Activated naive CD4-positive, alpha-beta T cell treated with anti-CD3 and anti-CD28 coated beads, Interleukin-2, amount 50 U/mL, for 24 hours (primary cell): Measurements from ENCODE around the gene SIM2.

Experiments
- H3K27ac Mint-ChIP-seq: one replicate; pipeline ENCODE4 v1.8.0; 2021; ENCODE audit warnings: mild to moderate bottlenecking, mixed read lengths
- H3K27me3 Mint-ChIP-seq: one replicate; pipeline ENCODE4 v1.8.0; 2021; ENCODE audit warnings: mixed read lengths
- H3K36me3 Mint-ChIP-seq: one replicate; pipeline ENCODE4 v1.8.0; 2021; ENCODE audit warnings: mixed read lengths
- H3K4me1 Mint-ChIP-seq: one replicate; pipeline ENCODE4 v1.8.0; 2021; ENCODE audit warnings: mixed read lengths
- H3K4me3 Mint-ChIP-seq: one replicate; pipeline ENCODE4 v1.8.0; 2021; ENCODE audit warnings: mild to moderate bottlenecking, mixed read lengths
- H3K9me3 Mint-ChIP-seq: one replicate; pipeline ENCODE4 v1.8.0; 2021; ENCODE audit warnings: mixed read lengths

SIM2 gene

DNA sequence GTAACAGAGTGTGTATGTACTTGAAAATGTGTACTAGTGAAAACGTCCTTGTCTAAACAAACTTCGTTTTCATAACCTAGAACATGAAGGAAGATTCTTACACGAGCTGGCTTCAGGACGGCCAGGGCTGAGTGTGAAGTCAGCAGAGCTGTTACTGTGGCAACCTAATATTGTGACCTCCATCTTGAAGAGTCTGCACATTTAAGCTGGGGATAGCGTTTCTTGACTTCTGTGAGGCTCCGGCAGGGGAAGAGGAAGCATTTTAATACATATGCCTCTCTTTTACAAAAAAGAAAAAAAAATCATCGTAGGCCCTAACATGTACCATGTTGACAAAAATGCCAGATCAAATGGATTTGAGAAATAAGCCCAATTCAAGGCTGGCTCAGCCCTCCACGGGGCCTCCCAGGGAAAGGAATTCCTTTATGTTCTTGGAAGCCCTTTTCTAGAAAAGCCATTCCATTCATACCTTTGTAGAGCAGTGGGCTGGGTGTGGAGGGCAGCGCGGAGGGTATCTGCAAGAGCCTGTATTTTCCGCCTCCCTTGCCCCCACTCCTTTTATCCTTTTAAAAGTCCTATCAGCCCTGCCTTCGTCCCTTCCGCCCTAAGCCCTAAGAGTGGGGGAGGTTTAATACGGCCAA lies 51.1 kb downstream of the SIM2 start:
- Mint-ChIP-seq H3K4me1 (peaks cover 15% of the 10 kb centered on the region), H3K36me3 (peaks cover 17% of the 10 kb centered on the region), H3K9me3 (no peaks in the 10 kb centered on the region), H3K4me3 (no peak overlapping the region), H3K27ac (no peak overlapping the region), H3K27me3 (peaks cover 26% of the 10 kb centered on the region)

DNA sequence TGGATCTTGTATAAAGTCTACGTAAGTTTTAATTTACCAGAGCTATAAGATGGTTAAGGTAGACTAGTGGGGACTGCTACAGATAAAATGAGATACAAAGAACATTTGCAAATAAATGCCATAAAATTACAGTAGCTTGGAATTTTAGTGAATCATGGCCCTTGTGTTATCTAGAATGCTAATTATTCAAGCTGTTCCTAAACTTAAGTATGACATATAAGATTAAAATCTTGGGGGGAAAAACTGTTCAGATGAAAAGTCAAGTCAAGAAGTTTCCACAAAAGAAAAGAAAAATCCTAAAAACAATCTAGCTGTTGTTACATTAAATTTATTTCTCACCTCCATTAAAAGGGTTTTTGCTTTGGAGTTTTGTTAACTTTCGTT lies 51.7 kb downstream of the SIM2 start:
- Mint-ChIP-seq H3K9me3 (no peaks in the 10 kb centered on the region), H3K27me3 (peaks cover 25% of the 10 kb centered on the region), H3K4me1 (peaks cover 15% of the 10 kb centered on the region), H3K36me3 (peaks cover 17% of the 10 kb centered on the region), H3K27ac (no peak overlapping the region), H3K4me3 (no peak overlapping the region)

DNA sequence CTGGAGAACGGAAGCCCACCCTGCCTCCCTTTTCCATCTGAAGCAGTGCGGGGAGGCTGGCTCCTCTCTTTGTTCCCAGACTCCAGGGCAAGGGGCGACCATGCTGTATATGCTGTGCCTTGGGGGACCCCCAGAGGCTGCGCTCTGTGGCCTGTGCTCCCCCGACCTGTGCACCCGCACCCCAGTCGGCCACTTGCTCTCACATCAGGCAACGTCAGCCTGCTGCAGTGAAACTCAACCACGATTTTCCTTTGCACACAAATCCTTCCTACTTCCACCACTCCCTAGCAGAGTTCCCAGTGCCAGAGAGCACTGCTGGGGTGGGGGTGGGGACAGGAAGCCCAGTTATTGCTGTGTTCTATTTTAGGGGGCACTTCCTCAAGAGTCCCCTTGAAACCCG lies 52.5 kb downstream of the SIM2 start:
- H3K4me1 Mint-ChIP-seq, result peaks cover 15% of the 10 kb centered on the region
- H3K9me3 Mint-ChIP-seq, result no peaks in the 10 kb centered on the region
- peaks cover 21% of the 10 kb centered on the region for H3K27me3 Mint-ChIP-seq
- peaks cover 19% of the 10 kb centered on the region for H3K36me3 Mint-ChIP-seq
- no peak overlapping the region for H3K4me3 Mint-ChIP-seq
- no peak overlapping the region for H3K27ac Mint-ChIP-seq

DNA sequence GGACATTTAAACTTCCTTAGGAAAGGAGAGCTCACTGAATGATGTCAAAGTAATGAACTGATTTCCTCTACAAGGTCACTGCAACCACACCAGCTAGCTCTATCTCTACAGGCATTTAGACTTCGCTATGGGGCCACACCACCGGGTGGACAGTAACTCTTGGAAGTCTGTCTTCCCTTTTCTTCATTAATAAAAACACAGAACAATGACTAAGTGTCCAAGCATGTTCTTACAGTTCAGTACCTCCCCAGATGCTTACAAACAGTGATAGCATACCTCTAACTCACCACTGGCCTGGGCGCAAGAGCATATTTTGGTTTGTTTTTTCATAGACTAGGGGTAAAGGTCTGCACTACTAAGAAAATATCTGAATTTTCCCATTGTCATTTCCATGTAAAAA lies 54.6 kb downstream of the SIM2 start:
- Mint-ChIP-seq H3K4me3 (no peak overlapping the region), H3K9me3 (no peaks in the 10 kb centered on the region), H3K36me3 (peaks cover 22% of the 10 kb centered on the region), H3K4me1 (peaks cover 3% of the 10 kb centered on the region), H3K27ac (no peak overlapping the region), H3K27me3 (peaks cover 10% of the 10 kb centered on the region)

DNA sequence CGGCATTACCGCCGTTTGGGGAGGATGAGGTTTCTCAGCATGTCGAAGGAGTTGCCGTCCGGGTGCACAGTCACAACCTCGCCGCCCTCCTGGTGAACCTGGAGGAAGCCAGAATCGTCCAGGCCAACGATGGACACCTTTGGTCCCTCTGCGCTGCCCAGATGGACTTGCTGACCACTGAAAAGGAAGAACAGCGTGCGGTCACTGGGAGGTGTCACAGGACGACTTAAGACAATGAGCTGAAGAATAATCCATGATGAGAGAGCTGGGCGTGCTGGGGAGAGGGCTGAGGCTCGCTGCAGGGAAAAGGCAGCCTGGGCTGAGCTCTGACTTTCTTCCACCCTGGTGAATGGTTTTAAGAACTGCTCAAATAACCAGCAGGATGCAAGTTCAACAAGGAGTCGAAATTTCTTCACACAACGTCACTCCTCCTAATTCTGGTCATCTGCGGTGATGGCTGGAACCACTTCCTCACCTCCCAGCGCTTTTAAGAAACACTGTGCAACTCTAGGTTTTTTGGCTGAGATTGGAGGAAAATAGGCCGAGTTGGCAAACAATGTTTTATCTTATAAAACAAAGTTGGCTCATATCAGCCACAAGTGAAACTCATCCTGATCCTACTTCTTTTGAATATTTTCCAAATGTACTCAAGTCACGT lies 55.5 kb downstream of the SIM2 start:
- Mint-ChIP-seq H3K36me3 (peaks cover 23% of the 10 kb centered on the region), H3K9me3 (no peaks in the 10 kb centered on the region), H3K27me3 (peaks cover 4% of the 10 kb centered on the region), H3K4me1 (no peaks in the 10 kb centered on the region), H3K27ac (no peak overlapping the region), H3K4me3 (no peak overlapping the region)

DNA sequence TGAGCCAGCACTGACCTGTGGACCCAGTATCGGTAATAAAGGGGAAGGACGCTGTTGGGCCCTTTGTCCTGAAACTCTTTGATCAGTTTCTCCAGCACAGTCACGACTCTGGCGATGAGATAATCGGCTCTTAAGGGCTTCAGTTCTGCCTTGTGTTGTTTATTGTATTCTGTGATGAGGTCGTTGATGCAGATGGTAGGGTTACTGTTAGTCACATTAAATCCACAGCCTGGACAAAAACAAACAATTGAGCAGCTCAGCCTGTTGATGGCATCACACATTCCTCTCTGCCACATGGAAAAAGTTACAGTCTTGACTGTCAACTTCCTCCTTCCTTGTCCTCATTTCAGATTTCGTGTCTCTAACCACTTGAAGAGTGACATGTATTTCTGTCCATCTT lies 57.6 kb downstream of the SIM2 start:
- Mint-ChIP-seq H3K27me3 (no peaks in the 10 kb centered on the region), H3K9me3 (no peaks in the 10 kb centered on the region), H3K36me3 (peaks cover 15% of the 10 kb centered on the region), H3K27ac (no peak overlapping the region), H3K4me1 (no peaks in the 10 kb centered on the region), H3K4me3 (no peak overlapping the region)

DNA sequence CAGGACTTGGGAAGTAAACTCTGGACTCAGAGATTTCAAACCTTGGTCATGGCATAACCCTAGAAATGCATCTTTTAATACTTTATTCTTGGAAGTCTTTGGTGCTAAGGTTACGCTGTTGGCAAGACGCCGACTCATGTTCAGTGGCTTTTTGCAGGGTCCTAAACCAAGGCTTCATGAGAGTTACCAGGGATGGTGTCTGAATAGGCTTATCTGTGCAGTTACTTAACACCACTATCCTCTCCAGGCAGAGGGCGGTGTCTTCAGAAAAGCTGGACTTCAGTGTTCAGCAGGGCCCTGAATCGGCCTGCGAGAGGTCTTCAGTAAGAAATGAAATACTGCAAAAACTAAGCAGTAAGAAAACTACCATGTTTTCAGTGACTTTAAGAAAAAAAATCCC lies 58.3 kb downstream of the SIM2 start:
- Mint-ChIP-seq H3K27ac (no peak overlapping the region), H3K4me3 (no peak overlapping the region), H3K9me3 (no peaks in the 10 kb centered on the region), H3K27me3 (no peaks in the 10 kb centered on the region), H3K4me1 (no peaks in the 10 kb centered on the region), H3K36me3 (peaks cover 19% of the 10 kb centered on the region)

DNA sequence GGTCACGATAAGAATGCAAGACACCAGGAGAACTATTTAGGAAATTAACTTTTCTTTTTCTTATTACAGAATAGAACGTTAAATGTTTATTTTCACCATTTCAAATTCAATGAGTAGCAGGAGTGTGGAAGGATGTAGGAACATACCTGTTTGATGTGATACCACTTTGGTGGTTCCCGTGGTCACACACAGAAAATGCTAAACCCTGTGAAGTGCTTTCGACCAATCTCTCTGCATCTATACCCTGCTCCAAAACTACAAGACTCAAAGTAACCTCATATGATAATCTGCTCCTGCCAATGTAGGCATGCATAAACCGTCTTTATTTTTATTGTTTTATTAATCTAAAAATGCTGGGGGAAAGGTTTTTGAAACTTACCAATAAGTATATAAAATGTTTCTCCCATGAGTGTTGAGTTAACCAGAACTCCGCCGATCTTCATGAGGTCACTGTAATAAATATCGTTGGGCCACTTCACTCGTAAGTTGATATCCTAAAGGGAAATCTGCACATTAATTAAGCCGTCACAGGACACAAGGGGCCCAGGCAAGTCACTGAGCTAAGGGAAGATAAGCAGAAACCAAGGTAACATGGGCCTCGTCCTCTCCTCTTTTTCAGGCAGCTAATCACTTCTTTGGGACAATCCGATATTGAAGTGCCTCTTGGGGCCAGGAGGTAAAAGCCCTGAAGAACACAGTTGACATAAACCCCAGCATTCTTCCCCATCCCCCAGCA lies 60.6 kb downstream of the SIM2 start:
- Mint-ChIP-seq H3K9me3 (no peaks in the 10 kb centered on the region), H3K36me3 (peaks cover 20% of the 10 kb centered on the region), H3K27me3 (no peaks in the 10 kb centered on the region)

DNA sequence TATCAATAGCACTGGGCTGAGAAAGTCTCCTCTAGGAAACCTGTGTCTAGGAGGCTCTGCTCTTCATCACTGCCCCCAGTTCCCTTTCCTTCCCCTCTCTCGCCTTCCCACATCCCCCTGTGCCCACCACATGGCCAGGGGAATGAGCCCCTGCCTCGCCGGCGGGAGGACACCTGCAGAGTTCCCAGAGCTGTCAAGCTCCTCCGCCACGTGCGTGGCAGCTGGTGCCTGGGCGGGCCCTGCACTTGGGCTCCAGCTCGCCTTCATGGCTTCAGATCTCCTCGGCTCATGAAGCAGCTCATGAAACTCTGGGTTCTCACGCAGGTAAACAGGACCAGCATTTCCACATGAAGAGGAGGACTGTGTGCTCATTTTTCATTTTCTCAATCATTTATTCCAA lies 62.8 kb downstream of the SIM2 start:
- no peaks in the 10 kb centered on the region for H3K4me1 Mint-ChIP-seq
- no peaks in the 10 kb centered on the region for H3K9me3 Mint-ChIP-seq
- H3K27me3 Mint-ChIP-seq, result no peaks in the 10 kb centered on the region
- peaks cover 15% of the 10 kb centered on the region for H3K36me3 Mint-ChIP-seq
- H3K4me3 Mint-ChIP-seq, result no peak overlapping the region
- no peak overlapping the region for H3K27ac Mint-ChIP-seq

More for the DNA sequence above, 60.6 kb downstream of the SIM2 start:
- H3K4me3 Mint-ChIP-seq, result no peak overlapping the region
- no peak overlapping the region for H3K27ac Mint-ChIP-seq
- no peaks in the 10 kb centered on the region for H3K4me1 Mint-ChIP-seq

DNA sequence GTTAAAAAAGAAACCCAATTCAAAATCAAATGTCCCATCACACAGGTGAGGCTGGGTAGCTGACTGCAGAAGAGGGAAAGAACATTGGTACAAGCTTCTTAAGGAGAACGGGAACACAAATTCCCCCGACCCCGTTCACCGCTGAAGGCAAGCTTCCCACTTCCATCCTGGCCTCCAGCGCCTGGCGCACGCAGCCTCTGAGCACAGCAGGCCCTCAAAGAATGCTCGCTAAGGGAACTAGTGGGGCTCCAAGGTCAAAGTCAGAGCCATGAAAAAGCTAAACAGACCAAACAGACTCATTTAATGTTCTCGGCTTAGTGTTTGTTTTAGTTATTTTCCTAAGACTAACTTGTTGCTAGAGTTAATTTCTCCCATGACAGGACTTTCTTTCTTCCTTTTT lies 63.7 kb downstream of the SIM2 start:
- Mint-ChIP-seq H3K36me3 (peaks cover 14% of the 10 kb centered on the region), H3K4me3 (no peak overlapping the region), H3K27me3 (no peaks in the 10 kb centered on the region), H3K4me1 (no peaks in the 10 kb centered on the region), H3K9me3 (no peaks in the 10 kb centered on the region), H3K27ac (no peak overlapping the region)

DNA sequence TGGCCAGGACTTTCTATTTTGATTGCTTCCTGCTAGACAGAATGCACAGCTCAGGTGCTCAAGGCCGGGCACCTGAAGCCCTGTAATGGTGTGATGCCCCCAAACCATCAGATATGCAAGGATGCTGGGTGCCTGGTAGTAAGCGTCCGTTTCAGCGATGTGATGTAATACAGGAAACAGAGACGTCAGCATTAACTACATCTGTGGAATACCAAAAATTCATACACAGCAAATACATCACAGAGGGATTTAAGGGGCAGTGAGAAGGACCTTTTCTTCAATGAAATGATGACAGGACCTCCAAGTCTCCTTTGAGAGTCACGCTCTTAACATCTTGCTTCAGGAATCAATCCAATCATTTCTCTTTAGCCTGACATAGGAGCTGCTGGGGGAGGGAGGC lies 64.4 kb downstream of the SIM2 start:
- H3K27me3 Mint-ChIP-seq, result no peaks in the 10 kb centered on the region
- no peaks in the 10 kb centered on the region for H3K9me3 Mint-ChIP-seq
- peaks cover 18% of the 10 kb centered on the region for H3K36me3 Mint-ChIP-seq
- no peaks in the 10 kb centered on the region for H3K4me1 Mint-ChIP-seq
- no peak overlapping the region for H3K27ac Mint-ChIP-seq
- H3K4me3 Mint-ChIP-seq, result no peak overlapping the region

DNA sequence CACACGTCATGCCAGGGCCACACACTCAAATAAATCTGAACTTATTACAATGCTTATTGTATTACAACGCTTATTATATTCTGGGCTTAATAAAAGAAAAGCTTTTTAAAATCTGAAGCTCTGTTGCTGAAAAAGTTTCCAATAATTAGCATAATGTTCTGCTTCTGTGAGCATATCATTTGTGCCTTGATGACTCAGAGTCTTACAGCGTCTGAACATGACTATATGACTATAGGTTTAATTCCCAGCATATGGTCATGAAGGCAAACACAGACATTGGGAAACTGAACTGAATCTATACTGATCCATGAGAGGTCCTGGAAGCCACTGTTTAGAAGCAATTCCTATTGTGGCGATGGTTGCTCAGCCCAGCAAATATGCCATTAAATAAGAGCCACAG lies 66.3 kb downstream of the SIM2 start:
- Mint-ChIP-seq H3K27ac (no peak overlapping the region), H3K4me1 (no peaks in the 10 kb centered on the region), H3K4me3 (no peak overlapping the region), H3K27me3 (no peaks in the 10 kb centered on the region), H3K36me3 (peaks cover 20% of the 10 kb centered on the region), H3K9me3 (no peaks in the 10 kb centered on the region)

DNA sequence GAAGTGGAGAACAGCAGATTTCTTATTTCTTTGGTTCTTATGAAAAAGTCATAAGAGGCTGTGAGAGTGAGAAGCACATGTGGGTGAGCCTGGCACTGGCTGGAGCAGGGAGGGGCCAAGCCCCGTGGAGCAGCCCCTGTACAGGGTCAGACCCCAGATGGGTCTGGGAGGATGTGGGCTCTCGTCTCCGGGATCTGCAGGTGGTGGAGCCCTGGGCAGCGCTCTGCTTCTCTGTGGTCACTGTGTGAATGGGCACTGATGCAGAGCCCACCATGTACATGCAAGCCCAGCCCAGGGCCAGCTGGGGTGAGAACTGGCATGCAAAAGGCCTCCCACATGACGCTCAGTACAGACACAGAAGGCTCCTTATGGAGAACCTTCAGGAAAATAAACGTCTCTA lies 67.6 kb downstream of the SIM2 start:
- Mint-ChIP-seq H3K36me3 (peaks cover 20% of the 10 kb centered on the region), H3K9me3 (no peaks in the 10 kb centered on the region), H3K27me3 (no peaks in the 10 kb centered on the region), H3K4me3 (no peak overlapping the region), H3K4me1 (no peaks in the 10 kb centered on the region), H3K27ac (no peak overlapping the region)

DNA sequence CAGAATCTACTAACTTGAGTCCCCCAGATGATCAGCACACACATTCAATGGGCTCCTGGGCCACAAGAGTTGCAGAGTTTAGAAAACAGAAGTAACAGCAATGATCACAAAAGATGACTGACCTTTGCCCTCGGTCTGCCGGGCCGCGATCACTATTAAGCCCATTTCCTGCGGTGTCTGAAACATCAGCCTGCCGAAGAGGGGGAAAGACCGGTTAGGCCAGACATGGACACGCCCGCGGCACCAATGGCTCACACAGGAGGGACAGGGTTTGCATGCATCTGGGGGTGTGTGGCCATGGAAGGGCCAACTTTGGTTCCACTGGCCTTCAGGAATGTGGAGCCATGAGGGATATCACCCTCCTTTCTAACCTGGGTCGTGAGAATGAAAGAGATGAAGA lies 68.2 kb downstream of the SIM2 start:
- H3K4me1 Mint-ChIP-seq, result no peaks in the 10 kb centered on the region
- H3K9me3 Mint-ChIP-seq, result no peaks in the 10 kb centered on the region
- H3K4me3 Mint-ChIP-seq, result no peak overlapping the region

DNA sequence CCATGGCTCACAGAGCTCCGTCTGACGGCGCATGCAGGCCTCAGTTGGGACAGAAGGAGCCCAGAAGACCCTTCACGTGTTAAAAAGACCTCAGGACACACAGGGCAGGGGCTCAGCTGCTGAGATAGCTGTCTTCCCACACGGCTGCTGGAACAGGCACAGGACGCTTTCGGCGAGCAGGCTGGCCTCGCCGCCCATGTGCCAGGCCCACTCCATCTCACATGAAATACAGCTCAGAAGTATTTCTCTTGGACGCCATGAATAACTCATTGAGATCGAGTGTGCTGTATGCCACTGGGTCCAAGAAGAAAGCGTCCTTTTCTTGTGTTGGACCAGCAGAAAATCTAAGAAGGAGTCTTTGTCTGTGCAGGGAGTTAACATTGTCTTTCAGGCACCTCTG lies 69.6 kb downstream of the SIM2 start:
- no peaks in the 10 kb centered on the region for H3K4me1 Mint-ChIP-seq
- H3K4me3 Mint-ChIP-seq, result no peak overlapping the region
- no peak overlapping the region for H3K27ac Mint-ChIP-seq
- H3K27me3 Mint-ChIP-seq, result no peaks in the 10 kb centered on the region
- no peaks in the 10 kb centered on the region for H3K9me3 Mint-ChIP-seq
- H3K36me3 Mint-ChIP-seq, result peaks cover 16% of the 10 kb centered on the region

More for the DNA sequence above, 68.2 kb downstream of the SIM2 start:
- H3K27ac Mint-ChIP-seq, result no peak overlapping the region
- peaks cover 16% of the 10 kb centered on the region for H3K36me3 Mint-ChIP-seq
- H3K27me3 Mint-ChIP-seq, result no peaks in the 10 kb centered on the region

DNA sequence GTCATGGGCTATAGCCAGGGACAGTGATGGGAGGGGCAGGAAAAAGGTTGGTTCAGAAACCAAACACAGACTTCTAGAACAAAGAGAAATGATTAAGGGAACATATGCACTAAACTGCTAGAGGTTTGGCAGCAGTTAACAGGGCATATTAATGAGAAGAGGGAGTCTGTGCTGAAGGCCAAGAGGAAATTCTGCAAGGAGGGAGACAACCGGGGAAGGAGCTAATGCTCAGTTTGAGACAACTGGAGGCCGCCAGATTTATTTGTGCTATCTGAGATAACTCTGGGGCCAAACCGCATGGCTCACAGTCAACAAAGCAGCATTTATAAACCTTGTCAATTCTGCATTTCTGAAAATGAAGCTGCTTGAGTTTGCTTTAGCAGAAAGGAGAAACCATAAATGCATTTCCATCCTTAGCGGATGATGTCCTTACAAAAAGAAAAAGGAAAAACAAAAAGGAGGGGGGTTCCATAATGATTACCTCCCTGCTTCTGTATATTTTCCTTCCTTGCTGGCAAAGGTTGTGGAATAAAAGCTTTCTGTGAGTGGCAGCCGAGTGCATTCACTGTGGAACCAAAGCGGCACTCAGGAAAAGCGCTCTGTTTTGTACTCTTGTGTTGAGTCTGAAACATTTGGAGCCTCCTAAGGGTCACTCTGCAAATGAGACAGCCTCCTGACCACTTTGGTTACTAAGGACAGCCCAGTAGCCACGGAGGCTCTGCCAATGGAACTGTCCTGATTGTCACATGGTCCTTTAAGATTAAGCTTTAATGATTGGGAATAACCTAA lies 70.3 kb downstream of the SIM2 start:
- Mint-ChIP-seq H3K4me3 (no peak overlapping the region), H3K27me3 (no peaks in the 10 kb centered on the region), H3K27ac (no peak overlapping the region), H3K36me3 (peaks cover 15% of the 10 kb centered on the region), H3K9me3 (no peaks in the 10 kb centered on the region), H3K4me1 (no peaks in the 10 kb centered on the region)
